NOMO-1 treated with DMSO at 0.1 percent for 48 hours (cell line): ENCODE data around the gene HEPACAM.

Experiments used
- DNase-seq: peaks from one replicate; lab custom pipeline; 2025; ENCODE audit not compliant: unreplicated experiment; lab: John Stamatoyannopoulos, UW

The HEPACAM gene

GRCh38 chr11:124870430-124870829, 65.4 kb downstream of the HEPACAM start:
- no peak for DNase-seq

GRCh38 chr11:124869856-124870387, 65.9 kb downstream of the HEPACAM start:
- no peak for DNase-seq

GRCh38 chr11:124869331-124869730, 66.5 kb downstream of the HEPACAM start:
- no peak for DNase-seq
